GM23338 (cell line): ENCODE measurements around the gene HES3. TPM values are rescaled to one million over a fixed set of nuclear protein-coding genes. Genes with fewer than 3 reads are reported as not detected.

Source experiments
- ATAC-seq: fragments of 200-7000 bp; cut with Tn5 transposase; 3 replicates; pipeline ENCODE4 v1.9.1; 2020
- DNase-seq: peaks from one replicate; pipeline ENCODE4 v3.0.0-alpha.2; 2015; ENCODE audit warnings: low spot score
- H2AFZ ChIP-seq: fragments of 200-600 bp; sonication (generic); 2 replicates; pipeline ENCODE4 v1.8.0; 2016; ENCODE audit warnings: antibody characterized with exemption, mild to moderate bottlenecking, moderate library complexity
- H3F3A ChIP-seq: fragments of 200-600 bp; sonication (generic); replicated peaks from 2 replicates; pipeline ENCODE4 v1.8.0; 2017; ENCODE audit warnings: antibody characterized with exemption, mixed run types, low read depth
- H3K27ac ChIP-seq: fragments of 200-600 bp; sonication (generic); 2 replicates; pipeline ENCODE4 v1.6.1; 2016; ENCODE audit warnings: low read depth
- H3K27me3 ChIP-seq: fragments of 200-600 bp; sonication (generic); 2 replicates; pipeline ENCODE4 v1.8.0; 2016; ENCODE audit warnings: mild to moderate bottlenecking, mixed run types, moderate library complexity; ENCODE audit not compliant: insufficient read depth
- H3K36me3 ChIP-seq: fragments of 200-600 bp; sonication (generic); 2 replicates; pipeline ENCODE4 v1.8.0; 2016; ENCODE audit warnings: mild to moderate bottlenecking; ENCODE audit not compliant: insufficient read depth
- H3K4me1 ChIP-seq: fragments of 200-600 bp; sonication (generic); 2 replicates; pipeline ENCODE4 v1.8.0; 2016; ENCODE audit warnings: mild to moderate bottlenecking, moderate library complexity; ENCODE audit not compliant: insufficient read depth
- H3K4me2 ChIP-seq: fragments of 200-600 bp; sonication (generic); 2 replicates; pipeline ENCODE4 v1.7.1; 2017; ENCODE audit warnings: mixed run types
- H3K4me3 ChIP-seq: fragments of 200-600 bp; sonication (generic); 2 replicates; pipeline ENCODE4 v1.6.1; 2016; ENCODE audit warnings: mixed run types
- H3K79me2 ChIP-seq: fragments of 200-600 bp; sonication (generic); replicated peaks from 2 replicates; pipeline ENCODE4 v1.8.0; 2017; ENCODE audit warnings: mild to moderate bottlenecking; ENCODE audit not compliant: insufficient read depth
- H3K9me2 ChIP-seq: fragments of 200-600 bp; sonication (generic); 2 replicates; pipeline ENCODE4 v1.8.0; 2017; ENCODE audit not compliant: insufficient read depth
- H4K20me1 ChIP-seq: fragments of 200-600 bp; sonication (generic); replicated peaks from 2 replicates; pipeline ENCODE4 v1.8.0; 2017; ENCODE audit warnings: mild to moderate bottlenecking; ENCODE audit not compliant: insufficient read depth
- H3K27ac Mint-ChIP-seq: 2 replicates; pipeline ENCODE4 v1.8.0; 2020; ENCODE audit warnings: inconsistent platforms, mild to moderate bottlenecking, moderate library complexity, mixed read lengths
- H3K27me3 Mint-ChIP-seq: 3 replicates; pipeline ENCODE4 v1.8.0; 2022; ENCODE audit warnings: low read depth, mild to moderate bottlenecking, moderate library complexity, mixed read lengths, inconsistent platforms; ENCODE audit not compliant: insufficient read depth, poor library complexity
- H3K36me3 Mint-ChIP-seq: 3 replicates; pipeline ENCODE4 v1.8.0; 2021; ENCODE audit warnings: low read depth, mild to moderate bottlenecking, inconsistent platforms, moderate library complexity, mixed read lengths
- H3K4me1 Mint-ChIP-seq: 3 replicates; pipeline ENCODE4 v1.8.0; 2020; ENCODE audit warnings: mild to moderate bottlenecking, inconsistent platforms, mixed read lengths
- H3K4me3 Mint-ChIP-seq: 3 replicates; pipeline ENCODE4 v1.8.0; 2021; ENCODE audit warnings: moderate library complexity, mild to moderate bottlenecking, inconsistent platforms, mixed read lengths
- H3K9me3 Mint-ChIP-seq: 3 replicates; pipeline ENCODE4 v1.8.0; 2020; ENCODE audit warnings: moderate library complexity, mild to moderate bottlenecking, inconsistent platforms, mixed read lengths
- CREB1 ChIP-seq: fragments of 250-450 bp; sonication (Bioruptor Pico); IDR thresholded peaks from 2 replicates; pipeline ENCODE4 v1.5.0; 2020; ENCODE audit warnings: low read depth, mild to moderate bottlenecking, moderate library complexity
- CTCF ChIP-seq, 2 experiments: fragments of 200-600 bp in 1 of 2; sonication (generic) in 1 of 2; conservative IDR thresholded peaks; 2 replicates each; pipeline versions ENCODE4 v1.5.1 to v1.6.1; 2016 to 2017; ENCODE audit warnings: antibody characterized with exemption in 2 of 2, low read depth in 2 of 2, mild to moderate bottlenecking in 2 of 2, moderate library complexity in 1 of 2
- ETS1 ChIP-seq: IDR thresholded peaks from 2 replicates; pipeline ENCODE4 v1.6.1; 2016; ENCODE audit warnings: antibody characterized with exemption
- EZH2 ChIP-seq: fragments of 200-600 bp; sonication (generic); IDR thresholded peaks from one replicate; pipeline ENCODE4 v1.8.0; 2017; ENCODE audit warnings: antibody characterized with exemption, mild to moderate bottlenecking, low read depth; ENCODE audit not compliant: unreplicated experiment
- EZH2phosphoT487 ChIP-seq: fragments of 200-600 bp; sonication (generic); IDR thresholded peaks from one replicate; pipeline ENCODE4 v1.8.1; 2018; ENCODE audit warnings: antibody characterized with exemption; ENCODE audit not compliant: unreplicated experiment
- JUNB ChIP-seq: IDR thresholded peaks from one replicate; pipeline ENCODE4 v1.6.1; 2016; ENCODE audit warnings: antibody characterized with exemption; ENCODE audit not compliant: unreplicated experiment
- NANOG ChIP-seq: IDR thresholded peaks from 2 replicates; pipeline ENCODE4 v1.6.1; 2016; ENCODE audit warnings: antibody characterized with exemption, borderline replicate concordance
- POLR2AphosphoS5 ChIP-seq: IDR thresholded peaks from 2 replicates; pipeline ENCODE4 v1.6.1; 2016; ENCODE audit warnings: antibody characterized with exemption, low read depth
- REST ChIP-seq: IDR thresholded peaks from one replicate; pipeline ENCODE4 v1.6.1; 2018; ENCODE audit warnings: antibody characterized with exemption; ENCODE audit not compliant: unreplicated experiment
- STAT1 ChIP-seq: IDR thresholded peaks from one replicate; pipeline ENCODE4 v1.6.1; 2016; ENCODE audit warnings: antibody characterized with exemption; ENCODE audit not compliant: unreplicated experiment
- ZNF114 ChIP-seq: fragments of 250-450 bp; sonication (Bioruptor Pico); IDR thresholded peaks from 2 replicates; pipeline ENCODE4 v1.5.0; 2020; ENCODE audit warnings: mild to moderate bottlenecking, moderate library complexity
- ZNF331 ChIP-seq: fragments of 250-450 bp; sonication (Bioruptor Pico); IDR thresholded peaks from 2 replicates; pipeline ENCODE4 v1.5.0; 2020; ENCODE audit warnings: low read depth, mild to moderate bottlenecking, moderate library complexity
- ZNF462 ChIP-seq: fragments of 250-450 bp; sonication (Bioruptor Pico); IDR thresholded peaks from 2 replicates; pipeline ENCODE4 v1.5.0; 2020; ENCODE audit warnings: mild to moderate bottlenecking, moderate library complexity
- polyA plus RNA-seq: library from polyadenylated mRNA; unstranded; fragments of >200 nt; fragmentation: Nextera tagmentation; extraction: Ambion mirVana; gene quantifications from 2 replicates; pipeline ENCODE4 v1.2.1, GENCODE V29; 2016
- total RNA-seq: library from RNA; depleted of rRNA; stranded (reverse); fragments of >200 nt; shearing (Covaris generic); gene quantifications from 2 replicates; pipeline ENCODE4 v1.2.3, GENCODE V29; 2014

Gene HES3
- total and polyA plus RNA-seq, 2 experiments from 2014 or later = 7.1 to 50.4 TPM

GRCh38 chr1:6205849-6206519 lies 38.0 kb upstream of the HES3 start, which contains the start of gene RNF207:
TSS of gene RNF207 (plus strand) at chr1:6206119. CDS start at chr1:6206536, 417 bp downstream.
- Histone ChIP-seq H3K36me3 (no peaks in the 10 kb centered on the region), H3K27ac (no peak within 1 kb of the TSS), H3K27me3 (peaks cover 48% of the 10 kb centered on the region), H3F3A (peaks cover 10% of the 10 kb centered on the region; the same call in 1 of the 2 replicates), H2AFZ (peak within 1 kb of the TSS; percentile 89), H3K4me3 (peak within 1 kb of the TSS; percentile 70), H3K4me1 (peaks cover 29% of the 10 kb centered on the region), H3K79me2 (no peaks in the 10 kb centered on the region), H4K20me1 (no peaks in the 10 kb centered on the region), H3K9me2 (no peaks in the 10 kb centered on the region), H3K4me2 (peak within 1 kb of the TSS; percentile 85)
- H3K9me3 Mint-ChIP-seq = no peaks in the 10 kb centered on the region; the same call in 2 of the 3 replicates
- H3K27me3 Mint-ChIP-seq = peaks cover 40% of the 10 kb centered on the region
- H3K4me1 Mint-ChIP-seq = peaks cover 21% of the 10 kb centered on the region
- H3K36me3 Mint-ChIP-seq = no peaks in the 10 kb centered on the region
- ATAC-seq (peak; percentile 65), DNase-seq (peak; percentile 91)
- H3K4me3 Mint-ChIP-seq = peak within 1 kb of the TSS; percentile 63
- TF ChIP-seq EZH2 (no peak), NANOG (no peak), CREB1 (CRISPR knock-in tag) (no peak), EZH2phosphoT487 (no peak), CTCF (conservative IDR thresholded peaks at IDR 0.05; ENCODE audit: low read depth in 2 of 2) (no peak), ZNF331 (CRISPR knock-in tag) (no peak), POLR2AphosphoS5 (peak; percentile 53), STAT1 (no peak), ZNF462 (CRISPR knock-in tag) (no peak), ZNF114 (CRISPR knock-in tag) (no peak), REST (peak; percentile 23), JUNB (no peak), ETS1 (no peak)
- H3K27ac Mint-ChIP-seq = no peak within 1 kb of the TSS
